Right lobe of liver (tissue), 4 donors: Measurements from ENCODE around the gene NCMAP.

Experiments used
- POLR2A ChIP-seq: fragments of 450-650 bp; IDR thresholded peaks from one replicate; pipeline ENCODE4 v1.6.1; 2017; ENCODE audit warnings: antibody characterized with exemption, mild to moderate bottlenecking
- TF ChIP-seq, protein P1 (sequence below), 4 donors: fragments of 200-600 bp in 3 of 4; fragments of 450-650 bp in 1 of 4; IDR thresholded peaks; one replicate each; pipeline versions ENCODE4 v1.5.1 to v1.8.0; 2016 to 2022; ENCODE audit warnings: antibody characterized with exemption in 4 of 4, mild to moderate bottlenecking in 2 of 4
- donor health status: DM: no; HTN: no; CAD: no.
- donor health status: DM: no; HTN: no; CAD: no.
- donor health status: DM: no; HTN: yes; CAD: no.

DNA sequence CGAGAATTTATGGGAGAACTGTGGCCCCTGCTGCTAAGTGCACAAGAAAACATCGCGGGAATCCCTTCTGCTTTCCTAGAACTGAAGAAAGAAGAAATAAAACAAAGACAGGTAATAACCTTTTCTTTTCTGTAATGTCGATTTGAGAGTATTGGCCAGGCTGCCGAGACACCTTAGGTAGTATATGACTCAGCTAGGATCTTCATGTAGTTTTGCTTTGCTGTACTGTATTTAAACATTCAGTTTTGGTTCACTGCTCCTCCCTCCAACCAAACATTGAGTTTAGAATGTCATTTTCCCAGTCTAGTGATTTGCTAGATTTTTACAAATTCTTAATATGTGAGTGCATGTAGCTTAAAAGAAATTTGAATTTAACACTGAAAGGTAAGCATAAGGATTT lies 93.0 kb downstream of the NCMAP start:
- TF ChIP-seq, protein P1, sequence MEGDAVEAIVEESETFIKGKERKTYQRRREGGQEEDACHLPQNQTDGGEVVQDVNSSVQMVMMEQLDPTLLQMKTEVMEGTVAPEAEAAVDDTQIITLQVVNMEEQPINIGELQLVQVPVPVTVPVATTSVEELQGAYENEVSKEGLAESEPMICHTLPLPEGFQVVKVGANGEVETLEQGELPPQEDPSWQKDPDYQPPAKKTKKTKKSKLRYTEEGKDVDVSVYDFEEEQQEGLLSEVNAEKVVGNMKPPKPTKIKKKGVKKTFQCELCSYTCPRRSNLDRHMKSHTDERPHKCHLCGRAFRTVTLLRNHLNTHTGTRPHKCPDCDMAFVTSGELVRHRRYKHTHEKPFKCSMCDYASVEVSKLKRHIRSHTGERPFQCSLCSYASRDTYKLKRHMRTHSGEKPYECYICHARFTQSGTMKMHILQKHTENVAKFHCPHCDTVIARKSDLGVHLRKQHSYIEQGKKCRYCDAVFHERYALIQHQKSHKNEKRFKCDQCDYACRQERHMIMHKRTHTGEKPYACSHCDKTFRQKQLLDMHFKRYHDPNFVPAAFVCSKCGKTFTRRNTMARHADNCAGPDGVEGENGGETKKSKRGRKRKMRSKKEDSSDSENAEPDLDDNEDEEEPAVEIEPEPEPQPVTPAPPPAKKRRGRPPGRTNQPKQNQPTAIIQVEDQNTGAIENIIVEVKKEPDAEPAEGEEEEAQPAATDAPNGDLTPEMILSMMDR (IDR thresholded peaks at IDR 0.05): no peak
- no peak for TF ChIP-seq POLR2A
